NK-92 (cell line): ENCODE results near the gene POLR2A.
"Not testable (repeated sequence)": the region's sequence is repeated elsewhere in the genome, so short reads cannot be mapped to it uniquely, and the experiment has no call there.

Experiments
- DNase-seq: peaks from one replicate; lab custom pipeline; 2025; ENCODE audit not compliant: unreplicated experiment; lab: John Stamatoyannopoulos, UW

The POLR2A gene

DNA sequence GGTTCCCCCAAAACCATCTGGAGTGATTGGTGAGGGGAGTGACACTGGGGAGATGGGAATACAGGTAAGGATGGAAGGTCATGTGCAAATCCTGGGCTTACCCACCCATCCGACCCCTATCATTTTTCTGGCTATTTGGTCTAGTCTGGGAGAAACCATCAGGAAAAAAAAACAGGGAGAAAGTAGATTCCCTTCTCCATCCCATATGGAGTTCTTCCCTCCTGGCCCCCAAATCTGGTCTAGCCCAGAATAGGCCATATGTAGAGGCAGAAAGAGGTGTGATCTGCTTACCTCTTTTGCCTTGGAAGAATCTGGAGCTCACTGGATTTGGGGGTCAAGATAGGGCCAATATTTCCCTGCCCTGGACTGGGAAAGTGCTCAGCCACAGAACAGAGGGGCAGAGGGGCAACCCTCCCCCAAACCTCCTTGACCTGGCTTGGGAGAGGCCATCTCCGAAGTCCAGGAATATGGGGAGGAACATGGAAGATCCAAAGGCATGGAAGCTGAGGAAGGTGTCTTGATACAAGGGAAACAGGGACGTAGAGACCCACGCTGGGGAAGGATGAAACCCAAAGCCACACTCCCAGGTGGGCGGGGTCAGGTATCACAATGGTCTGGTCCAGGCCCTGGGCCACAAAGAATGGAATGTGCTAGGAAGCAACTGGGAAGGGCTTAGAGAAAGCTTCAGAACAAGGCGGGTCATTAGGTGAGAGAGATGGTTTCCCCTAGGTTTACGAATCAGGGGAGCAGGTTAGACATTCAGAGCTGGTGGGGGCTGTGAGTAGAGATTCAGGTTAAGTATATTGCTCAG lies 23.1 kb upstream of the POLR2A start:
- DNase-seq: no peak

- DNase-seq: no peak
These were observed 21.4 kb upstream of the POLR2A start for GRCh38 chr17:7462474-7463371.

DNA sequence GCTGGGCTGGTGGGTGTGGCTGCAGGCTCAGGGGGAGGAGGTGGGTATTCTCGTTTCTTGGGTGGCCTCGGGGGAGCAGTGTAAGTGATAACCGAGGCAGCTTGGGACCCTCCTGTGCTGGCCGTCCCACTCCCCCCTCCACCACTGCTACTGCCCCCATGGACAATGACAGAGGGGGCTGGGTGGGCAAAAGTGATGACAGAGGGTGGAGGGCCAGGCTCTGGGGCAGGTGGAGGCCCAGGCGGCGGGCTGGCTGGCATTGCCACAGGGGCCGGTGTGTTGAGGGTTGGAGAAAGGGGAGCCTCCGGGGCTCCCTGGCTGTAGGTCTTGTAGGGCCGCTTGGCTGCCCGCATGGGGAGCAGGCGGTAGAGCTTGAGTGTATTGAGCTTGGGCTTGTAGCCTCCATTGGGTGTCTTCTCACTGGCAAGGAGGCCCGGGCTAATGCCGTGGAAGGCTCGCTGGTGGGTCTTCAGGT lies 20.8 kb upstream of the POLR2A start:
- DNase-seq: no peak

- DNase-seq: no peak
These were observed 20.1 kb upstream of the POLR2A start for GRCh38 chr17:7464081-7464480.

DNA sequence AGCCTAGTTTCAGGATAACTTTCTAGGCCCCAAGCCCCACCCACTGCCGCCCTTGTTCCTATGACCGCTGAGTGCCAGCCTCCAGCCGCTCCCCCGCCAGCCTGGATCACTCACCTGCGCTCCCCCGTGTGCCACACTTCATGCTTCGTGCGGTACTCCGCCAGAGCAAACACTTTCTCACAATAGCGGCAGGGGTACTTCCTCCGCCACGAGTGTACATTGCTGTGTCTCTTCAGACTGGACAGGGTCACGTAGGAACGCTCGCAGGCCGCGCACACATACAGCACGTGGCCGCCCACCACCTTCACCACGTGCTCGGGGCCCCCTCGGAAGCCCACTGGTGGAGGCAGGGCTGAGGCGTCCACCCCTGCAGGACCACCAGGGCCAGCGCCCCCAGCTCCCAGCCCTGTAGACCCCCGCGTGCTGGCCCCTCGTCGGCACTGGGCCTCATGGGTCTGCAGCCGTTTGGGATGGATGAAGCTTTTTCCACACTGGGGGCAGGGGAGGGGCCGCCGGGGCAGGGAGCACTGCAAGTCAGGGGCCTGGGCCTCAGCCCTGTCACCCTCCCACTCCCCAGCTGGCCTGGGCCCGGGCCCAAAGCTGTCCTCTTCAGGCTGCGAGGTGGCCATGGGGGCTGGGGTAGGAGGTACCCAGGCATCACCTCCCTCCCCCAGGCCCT lies 18.4 kb upstream of the POLR2A start:
- no peak for DNase-seq

DNA sequence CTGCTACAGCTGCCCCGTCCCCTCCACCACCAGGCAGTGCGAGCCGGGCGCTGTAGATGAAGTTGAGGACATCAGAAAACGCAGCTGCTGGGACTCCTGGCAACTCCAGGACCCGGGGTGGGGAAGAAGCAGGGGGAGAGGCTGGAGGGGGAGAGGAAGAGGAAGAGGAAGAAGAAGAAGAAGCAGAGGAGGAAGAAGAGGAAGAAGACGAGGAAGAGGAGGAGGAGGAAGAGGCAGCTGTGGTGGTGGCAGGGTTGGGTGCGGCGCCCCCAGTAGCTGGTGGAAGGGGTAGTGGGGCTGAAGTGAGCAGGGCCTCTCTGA lies 17.9 kb upstream of the POLR2A start:
- no peak for DNase-seq

DNA sequence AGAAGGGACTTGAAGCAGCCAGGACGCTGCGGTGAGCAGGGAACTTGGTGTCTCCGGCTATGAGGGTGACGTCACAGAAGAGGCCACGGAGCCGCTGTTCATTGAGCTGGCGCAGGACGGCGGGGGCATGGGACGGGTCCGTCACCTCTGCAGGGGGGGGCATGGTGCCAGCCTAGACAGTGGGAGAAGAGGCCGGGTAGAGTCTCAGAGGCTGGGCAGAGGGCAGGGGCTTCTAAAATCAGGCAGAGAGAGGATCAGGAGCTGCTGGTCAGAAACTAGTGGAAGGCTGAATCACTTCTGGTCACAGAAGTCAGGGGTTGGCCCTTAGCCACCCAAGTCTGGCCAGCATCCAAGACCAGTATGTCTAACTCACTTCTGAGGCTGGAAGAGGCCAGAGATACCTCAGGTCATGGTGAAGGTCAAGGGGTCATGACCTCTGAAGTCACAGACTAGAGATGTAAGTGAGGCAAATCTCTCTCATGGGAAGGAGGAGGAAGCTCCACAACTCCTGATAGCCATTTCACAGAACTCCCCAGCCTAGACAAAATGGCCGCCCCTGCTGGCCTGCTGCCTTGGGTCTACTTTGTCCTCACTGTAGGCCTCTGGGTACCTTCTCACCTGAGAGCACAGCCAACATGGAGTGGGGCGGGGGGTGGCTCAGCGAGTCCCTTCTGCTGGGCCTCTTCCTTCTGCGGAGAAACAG lies 17.4 kb upstream of the POLR2A start:
- no peak for DNase-seq

- no peak for DNase-seq
These were observed 16.7 kb upstream of the POLR2A start for GRCh38 chr17:7467498-7467897.

GRCh38 chr17:7468290-7468689 lies 15.9 kb upstream of the POLR2A start:
- no peak for DNase-seq

DNA sequence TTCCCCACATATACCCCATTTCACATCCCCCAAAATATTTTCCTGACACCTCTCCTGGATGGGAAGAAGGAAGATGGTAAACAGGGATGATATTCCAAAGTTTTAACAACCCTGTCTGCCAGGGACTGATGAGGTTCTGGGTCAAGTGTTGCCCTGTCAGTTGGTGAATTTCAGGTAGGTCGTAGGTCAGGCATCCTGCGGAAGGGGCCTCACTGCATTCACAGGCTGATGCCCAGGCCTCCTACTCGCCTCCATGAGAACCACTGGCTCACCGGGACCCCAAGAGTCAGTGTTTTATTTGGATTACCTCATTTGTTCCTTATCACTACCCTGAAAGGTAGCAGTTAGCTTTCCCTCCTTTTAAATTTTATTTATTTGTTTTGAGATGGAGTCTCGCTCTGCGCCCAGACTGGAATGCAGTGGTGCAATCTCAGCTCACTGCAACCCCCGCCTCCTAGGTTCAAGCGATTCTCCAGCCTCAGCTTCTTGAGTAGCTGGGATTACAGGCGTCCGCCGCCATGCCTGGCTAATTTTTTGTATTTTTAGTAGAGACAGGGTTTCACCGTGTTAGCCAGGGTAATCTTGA lies 15.3 kb upstream of the POLR2A start:
- no peak for DNase-seq

GRCh38 chr17:7469843-7470242 lies 14.3 kb upstream of the POLR2A start:
- not testable (repeated sequence) for DNase-seq

- not testable (repeated sequence) for DNase-seq
These were observed 13.7 kb upstream of the POLR2A start for GRCh38 chr17:7470457-7470973.

GRCh38 chr17:7471729-7472128 lies 12.4 kb upstream of the POLR2A start:
- no peak for DNase-seq

- DNase-seq: not testable (repeated sequence)
These were observed 9.4 kb upstream of the POLR2A start for GRCh38 chr17:7474767-7475166.

- DNase-seq: no peak
These were observed 8.3 kb upstream of the POLR2A start for GRCh38 chr17:7475764-7476422.

DNA sequence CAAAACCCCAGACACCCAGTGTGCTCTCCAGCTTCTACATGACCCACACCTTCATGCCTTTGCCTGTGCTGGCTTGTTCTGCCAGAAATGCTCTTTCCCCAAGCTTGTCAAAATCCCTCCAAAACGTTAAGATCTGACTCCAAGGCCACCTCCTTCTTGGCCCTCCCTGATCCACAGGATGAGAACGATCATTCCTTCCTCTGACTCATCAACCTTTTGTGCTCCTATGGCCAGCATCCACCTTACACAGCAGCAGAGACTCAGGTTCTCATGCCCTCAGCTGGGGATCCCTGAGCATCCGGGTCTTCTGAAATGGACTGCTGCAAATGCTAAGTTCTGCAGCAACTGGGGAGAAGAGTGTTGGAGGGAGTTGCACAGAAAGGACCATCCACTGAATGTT lies 7.7 kb upstream of the POLR2A start:
- no peak for DNase-seq

GRCh38 chr17:7476951-7477350 lies 7.2 kb upstream of the POLR2A start:
- DNase-seq: no peak

GRCh38 chr17:7477392-7478275 lies 6.5 kb upstream of the POLR2A start:
- DNase-seq: no peak
